GM12892 (cell line): ENCODE data around the gene CASKIN2.

Experiments
- POLR2A ChIP-seq: IDR thresholded peaks from 2 replicates; pipeline ENCODE4 v1.6.1; 2011; ENCODE audit warnings: low read depth, low read length, control low read depth
- POLR2AphosphoS5 ChIP-seq: IDR thresholded peaks from 2 replicates; pipeline ENCODE4 v1.6.1; 2011; ENCODE audit warnings: low read depth, low read length, control low read depth

GRCh38 chr17:75498726-75499213, 16.6 kb downstream of the CASKIN2 start:
- no peak for TF ChIP-seq POLR2A
- no peak for TF ChIP-seq POLR2AphosphoS5
